GM18507 (cell line): ENCODE results near the gene TSPEAR.
"Not testable (repeated sequence)": the region's sequence is repeated elsewhere in the genome, so short reads cannot be mapped to it uniquely, and the experiment has no call there.

Source experiments
- DNase-seq: peaks from one replicate; pipeline ENCODE4 v3.0.0; 2011; ENCODE audit warnings: low read depth; ENCODE audit not compliant: insufficient read length; ENCODE audit errors: extremely low spot score
- FAIRE-seq: peaks from 2 replicates; lab custom pipeline; 2011; peaks lifted over from hg19 to GRCh38; lab: Jason Lieb, UNC

Gene TSPEAR

DNA sequence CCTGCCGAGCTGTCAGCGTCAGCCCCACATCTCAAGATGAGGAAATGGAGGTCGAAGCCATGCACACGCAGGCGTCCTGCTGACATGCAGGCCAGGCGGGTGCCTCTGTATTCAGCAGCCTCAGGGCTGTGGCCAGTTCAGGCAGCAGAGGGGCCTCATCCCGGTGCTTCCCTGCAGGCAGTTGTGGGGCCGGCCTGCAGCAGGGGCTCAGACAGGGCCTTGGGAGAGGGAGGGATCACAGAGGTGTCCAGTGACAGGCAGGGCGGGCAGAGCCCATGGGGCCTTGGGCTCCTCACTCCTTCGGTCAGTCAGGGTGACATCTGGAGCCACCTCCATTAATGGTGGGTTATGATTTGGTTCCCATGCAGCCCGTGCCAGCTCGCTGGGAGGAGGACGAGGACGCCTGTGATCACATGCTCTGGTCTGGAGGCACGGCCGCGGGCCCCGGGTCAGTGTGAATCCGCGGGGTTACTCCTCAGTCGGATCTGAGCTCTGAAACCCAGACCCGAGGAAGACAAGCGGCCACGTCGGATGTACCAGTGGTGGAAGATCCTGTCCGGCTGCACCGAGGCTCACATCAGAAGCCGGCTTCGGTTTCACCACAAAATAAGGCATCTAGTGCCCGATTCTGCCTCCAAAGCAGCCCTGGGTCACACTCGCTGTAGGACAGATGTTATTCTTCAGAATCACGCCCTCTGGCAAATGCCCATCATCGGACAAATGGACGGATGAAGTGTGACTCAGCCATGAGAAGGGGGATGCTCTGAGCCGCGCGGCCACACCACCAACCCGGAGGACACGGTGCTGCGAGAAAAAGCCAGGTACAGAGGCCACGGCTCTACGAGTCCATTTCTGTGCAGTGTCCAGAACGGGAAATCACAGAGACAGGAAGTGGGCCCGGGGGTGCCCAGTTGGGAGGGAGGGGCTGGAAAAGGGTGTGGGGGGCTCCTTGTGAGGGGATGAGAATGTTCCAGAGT, 204.8 kb downstream of the TSPEAR start:
- DNase-seq (no peak), FAIRE-seq (no peak)

DNA sequence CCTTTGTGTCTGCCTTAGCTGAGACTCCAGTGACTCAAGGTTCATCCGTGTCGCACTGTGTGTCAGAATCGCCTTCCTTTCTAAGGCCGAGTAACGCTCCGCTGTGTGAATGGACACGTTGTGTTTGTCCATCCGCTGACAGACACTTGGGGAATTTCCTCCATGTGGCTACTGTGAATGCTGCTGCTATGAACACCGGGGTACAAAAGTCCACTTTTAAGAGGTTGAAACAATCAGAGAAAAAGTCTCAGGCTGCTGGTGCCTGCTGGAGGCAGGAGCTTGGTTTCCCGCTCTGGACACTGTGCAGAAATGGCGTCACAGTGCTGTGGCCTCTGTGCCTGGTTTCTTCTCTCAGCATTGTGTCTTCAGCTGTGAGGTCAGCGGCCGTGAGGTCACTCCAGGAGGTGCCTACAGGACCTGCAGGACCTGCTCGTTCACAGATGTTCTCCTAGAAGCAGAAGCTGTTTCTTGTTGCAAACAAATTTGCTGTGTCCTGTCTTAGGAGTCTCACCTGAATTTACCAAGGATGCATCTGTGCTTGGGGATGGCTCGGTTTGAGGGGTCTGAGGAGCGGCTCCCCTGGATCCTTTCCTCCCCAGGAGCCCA, 205.6 kb downstream of the TSPEAR start:
- DNase-seq (no peak), FAIRE-seq (no peak)

DNA sequence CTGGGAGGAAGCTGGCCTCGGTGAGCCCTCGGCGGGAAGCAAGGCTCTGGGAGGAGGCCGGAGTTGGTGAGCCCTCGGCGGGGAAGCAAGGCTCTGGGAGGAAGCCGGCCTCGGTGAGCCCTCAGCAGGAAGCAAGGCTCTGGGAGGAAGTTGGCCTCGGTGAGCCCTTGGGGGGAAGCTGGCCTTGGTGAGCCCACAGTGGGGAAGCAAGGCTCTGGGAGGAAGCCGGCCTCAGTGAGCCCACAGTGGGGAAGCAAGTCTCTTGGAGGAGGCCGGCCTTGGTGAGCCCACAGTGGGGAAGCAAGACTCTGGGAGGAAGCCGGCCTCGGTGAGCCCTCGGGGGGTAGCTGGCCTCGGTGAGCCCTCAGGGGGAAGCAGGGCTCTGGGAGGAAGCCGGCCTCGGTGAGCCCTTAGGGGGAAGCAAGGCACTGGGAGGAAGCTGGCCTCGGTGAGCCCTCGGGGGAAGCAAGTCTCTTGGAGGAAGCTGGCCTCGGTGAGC, 207.4 kb downstream of the TSPEAR start:
- DNase-seq (no peak), FAIRE-seq (no peak)

DNA sequence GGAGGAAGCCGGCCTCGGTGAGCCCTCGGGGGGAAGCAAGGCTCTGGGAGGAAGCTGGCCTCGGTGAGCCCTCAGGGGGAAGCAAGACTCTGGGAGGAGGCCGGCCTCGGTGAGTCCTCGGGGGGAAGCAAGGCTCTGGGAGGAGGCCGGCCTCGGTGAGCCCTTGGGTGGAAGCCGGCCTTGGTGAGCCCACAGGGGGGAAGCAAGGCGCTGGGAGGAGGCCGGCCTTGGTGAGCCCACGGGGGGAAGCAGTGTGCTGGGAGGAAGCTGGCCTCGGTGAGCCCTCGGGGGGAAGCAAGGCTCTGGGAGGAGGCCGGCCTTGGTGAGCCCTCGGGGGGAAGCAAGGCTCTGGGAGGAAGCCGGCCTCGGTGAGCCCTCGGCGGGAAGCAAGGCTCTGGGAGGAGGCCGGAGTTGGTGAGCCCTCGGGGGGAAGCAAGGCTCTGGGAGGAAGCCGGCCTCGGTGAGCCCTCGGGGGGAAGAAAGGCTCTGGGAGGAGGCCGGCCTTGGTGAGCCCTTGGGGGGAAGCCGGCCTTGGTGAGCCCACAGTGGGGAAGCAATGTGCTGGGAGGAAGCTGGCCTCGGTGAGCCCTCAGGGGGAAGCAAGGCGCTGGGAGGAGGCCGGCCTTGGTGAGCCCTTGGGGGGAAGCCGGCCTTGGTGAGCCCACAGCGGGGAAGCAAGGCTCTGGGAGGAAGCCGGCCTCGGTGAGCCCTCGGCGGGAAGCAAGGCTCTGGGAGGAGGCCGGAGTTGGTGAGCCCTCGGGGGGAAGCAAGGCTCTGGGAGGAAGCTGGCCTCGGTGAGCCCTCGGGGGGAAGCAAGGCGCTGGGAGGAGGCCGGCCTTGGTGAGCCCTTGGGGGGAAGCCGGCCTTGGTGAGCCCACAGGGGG, 208.1 kb downstream of the TSPEAR start:
- not testable (repeated sequence) for DNase-seq, FAIRE-seq

DNA sequence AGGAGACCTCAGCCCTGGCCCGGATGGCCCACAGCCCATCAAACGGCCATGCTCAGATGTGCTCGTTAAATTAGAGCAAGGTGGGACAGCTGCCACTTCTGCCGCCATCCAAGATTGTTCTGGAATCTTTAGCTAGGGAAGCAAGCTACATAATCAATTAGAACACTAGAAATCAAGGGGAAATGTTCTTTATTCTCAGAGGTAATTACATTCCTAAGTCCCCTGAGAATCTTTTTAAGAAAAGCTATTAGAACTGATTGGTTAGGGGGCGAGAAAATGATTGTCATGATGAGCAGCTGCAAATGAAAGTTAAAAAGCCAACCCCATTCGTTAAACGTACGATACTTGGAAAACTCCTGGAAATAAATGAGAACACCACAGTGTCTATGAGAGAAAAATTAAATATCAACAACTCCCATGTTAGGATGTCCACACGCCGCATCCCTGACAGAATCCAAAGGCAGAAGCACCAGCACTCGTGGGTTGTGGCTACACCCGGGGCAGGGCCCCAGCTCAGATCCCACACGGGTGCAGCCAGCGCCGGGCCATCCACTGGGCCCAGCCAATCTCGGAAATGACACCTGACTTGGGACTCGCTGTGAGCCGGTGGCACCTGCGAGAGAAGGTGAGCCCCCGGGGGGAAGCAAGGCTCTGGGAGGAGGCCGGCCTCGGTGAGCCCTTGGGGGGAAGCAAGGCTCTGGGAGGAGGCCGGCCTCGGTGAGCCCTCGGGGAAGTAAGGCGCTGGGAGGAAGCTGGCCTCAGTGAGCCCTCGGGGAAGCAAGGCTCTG, 209.0 kb downstream of the TSPEAR start:
- no peak for FAIRE-seq

DNA sequence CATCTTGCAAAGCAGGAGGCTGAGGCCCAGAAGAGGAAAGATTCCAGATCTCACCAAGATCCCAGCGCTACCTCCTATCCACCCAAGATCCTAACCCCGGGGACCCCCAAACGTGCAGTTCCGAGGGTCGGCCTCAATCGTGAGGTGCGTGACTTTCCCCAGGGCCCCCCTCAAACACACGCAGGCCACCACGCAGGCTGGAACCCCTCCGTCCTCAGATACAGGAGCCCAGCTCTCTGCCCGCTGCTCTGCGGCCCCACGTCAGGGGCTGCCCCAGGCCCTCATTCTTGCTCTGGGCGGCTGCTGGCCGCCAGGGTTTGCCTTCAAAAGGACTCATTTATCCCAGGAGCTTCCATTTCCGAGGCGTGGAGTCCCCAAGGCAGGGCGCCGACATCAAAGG, 211.3 kb downstream of the TSPEAR start:
- FAIRE-seq: no peak

More for the DNA sequence above, 209.0 kb downstream of the TSPEAR start:
- DNase-seq: no peak

DNA sequence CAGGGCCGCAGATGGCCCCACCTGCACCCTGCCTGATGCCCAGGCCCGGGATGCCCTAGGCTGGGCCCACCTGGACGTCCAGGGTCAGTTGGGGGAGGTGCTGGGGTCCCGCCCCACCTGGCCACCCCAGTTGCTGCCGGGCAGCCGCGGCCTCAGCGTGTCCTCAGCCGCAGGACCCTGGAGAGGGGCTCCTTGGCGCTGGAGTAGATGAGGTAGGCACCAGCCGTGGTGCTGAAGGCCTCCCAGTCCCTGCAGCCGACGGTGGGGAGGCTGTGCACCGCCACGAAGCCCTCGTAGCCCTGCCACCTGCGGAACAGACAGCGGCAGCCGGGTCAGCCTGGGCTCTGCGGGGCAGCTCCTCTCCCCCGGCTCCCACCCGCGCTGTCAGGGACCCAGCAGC, 211.7 kb downstream of the TSPEAR start:
- FAIRE-seq: no peak
- no peak for DNase-seq

More for the DNA sequence above, 211.3 kb downstream of the TSPEAR start:
- DNase-seq: no peak

DNA sequence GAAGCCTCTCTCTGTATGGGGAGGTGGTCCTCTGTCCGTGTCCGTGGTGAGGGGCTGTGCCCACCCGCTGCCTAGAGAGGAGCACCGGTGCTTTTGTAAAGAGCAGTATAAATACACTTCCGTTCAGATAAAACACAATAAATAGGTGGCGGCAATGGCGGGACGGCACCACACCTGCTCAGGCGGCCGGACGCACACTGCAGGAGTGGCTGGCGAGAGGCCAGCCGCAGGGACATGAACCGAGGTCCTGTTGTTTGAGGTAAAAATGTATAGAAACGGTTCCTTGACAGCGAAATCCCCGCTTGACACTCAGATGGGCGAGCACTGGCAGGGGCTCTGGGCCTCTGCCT, 212.2 kb downstream of the TSPEAR start:
- no peak for FAIRE-seq
- DNase-seq: no peak

DNA sequence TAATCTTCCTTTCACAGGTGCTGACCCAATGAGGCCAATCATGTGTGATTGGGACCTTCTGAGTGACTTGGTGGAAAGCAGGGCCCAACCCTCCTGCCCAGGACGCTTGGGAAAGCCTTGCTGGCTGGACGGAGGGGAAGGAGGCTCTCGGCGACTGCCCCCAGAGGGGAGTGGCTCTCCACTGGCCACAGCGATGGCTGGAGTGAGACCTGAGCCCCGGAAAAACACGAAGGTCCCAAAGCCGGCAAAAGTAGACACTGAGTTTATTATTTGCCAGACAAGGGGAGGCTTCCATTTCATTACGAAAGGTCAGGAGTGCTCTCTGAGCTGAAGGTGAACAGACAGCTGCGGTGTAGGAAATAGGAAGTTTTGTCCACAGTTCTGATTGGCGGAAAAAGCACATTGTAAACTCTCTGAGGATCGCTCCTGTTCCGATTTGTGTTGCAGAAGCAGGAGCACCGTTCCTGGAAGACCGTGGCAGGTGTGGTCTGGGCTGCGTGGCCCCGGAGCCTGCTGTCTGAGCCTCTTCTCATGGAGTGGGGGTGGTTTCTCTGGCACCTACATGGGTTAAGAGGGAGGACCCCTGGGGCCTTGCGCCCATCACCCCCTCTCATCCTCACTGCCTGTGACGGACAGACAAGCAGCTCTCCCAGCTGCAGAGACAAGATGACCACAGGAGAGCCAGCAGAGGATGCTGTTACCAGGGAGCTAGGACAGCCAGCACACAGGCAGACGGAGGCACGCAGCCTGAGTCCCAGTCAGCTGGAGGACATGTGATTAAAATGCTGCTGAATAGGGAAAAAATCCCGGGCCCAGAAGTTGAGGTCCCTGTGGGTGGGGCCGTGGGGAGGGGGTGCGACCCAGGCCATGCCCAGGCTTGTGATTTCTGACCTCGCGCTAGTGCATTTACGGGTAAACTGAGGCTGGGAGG, 212.8 kb downstream of the TSPEAR start:
- DNase-seq (no peak), FAIRE-seq (no peak)

DNA sequence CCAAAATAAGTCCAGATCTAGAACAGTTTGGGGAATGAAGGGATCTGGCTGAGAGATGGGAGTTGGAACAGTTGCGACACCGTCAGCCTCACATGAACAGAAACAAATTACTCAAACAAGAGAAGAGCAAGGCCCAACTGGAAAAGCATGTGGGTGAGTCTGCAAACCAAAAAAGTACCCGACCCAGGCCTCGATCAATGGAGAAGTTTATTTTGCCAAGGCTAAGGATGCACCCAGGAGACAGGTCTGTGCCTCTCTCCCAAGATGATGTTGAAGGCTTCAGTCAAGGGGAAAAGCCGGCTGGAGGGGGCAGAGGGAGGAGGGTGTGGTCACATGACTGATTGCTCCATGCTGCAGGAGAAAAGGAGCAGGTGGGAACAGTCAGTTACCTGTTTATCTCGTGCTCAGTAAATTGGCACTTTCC, 213.7 kb downstream of the TSPEAR start:
- no peak for DNase-seq
- FAIRE-seq: no peak

DNA sequence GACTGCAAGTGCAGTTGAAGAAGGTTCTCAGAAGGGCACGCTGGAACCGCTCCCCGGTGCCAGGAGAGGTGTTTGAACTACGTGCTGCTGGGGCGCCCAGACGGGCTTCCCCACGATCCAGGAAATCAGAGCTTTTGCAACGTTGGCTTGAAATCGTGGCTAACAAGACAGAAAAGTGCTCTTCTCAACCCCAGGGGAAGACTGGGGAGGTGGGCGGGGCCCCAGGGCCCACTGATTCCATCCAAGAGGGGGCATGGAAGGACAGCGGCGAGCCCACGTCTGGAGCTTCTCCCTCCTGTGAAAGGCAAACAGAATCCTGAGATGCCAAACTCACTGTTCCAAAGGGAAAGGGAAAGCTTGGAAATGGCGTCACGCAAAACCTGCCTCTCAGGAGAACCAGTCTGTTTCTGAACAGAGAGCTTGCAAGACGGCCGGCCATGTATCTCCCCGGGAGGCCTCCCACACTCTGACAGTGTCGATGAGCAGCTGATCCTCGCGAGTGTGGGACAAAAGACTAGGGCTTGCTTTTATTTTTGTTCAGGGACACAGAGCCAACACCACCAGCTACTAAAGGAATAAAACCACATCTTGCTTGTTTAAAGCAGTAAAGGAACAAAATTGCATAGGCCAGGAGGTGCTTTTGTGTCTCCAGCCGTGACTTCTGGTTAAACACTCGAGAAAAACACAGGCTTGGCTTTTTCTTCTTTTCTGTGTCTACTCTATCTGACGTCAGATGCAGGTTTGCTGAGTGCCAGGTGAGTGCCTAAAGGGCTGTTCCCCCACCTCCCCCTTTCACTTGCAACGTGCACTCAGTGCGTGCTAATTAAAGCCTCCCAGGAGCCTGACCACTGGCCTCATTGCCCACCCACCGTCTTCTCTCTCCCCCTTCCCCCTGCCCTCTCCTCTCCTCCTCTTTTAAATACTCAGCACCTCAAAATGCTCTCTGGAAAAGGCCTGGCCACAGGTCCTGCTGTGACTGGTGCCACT, 214.5 kb downstream of the TSPEAR start:
- DNase-seq (no peak), FAIRE-seq (no peak)

DNA sequence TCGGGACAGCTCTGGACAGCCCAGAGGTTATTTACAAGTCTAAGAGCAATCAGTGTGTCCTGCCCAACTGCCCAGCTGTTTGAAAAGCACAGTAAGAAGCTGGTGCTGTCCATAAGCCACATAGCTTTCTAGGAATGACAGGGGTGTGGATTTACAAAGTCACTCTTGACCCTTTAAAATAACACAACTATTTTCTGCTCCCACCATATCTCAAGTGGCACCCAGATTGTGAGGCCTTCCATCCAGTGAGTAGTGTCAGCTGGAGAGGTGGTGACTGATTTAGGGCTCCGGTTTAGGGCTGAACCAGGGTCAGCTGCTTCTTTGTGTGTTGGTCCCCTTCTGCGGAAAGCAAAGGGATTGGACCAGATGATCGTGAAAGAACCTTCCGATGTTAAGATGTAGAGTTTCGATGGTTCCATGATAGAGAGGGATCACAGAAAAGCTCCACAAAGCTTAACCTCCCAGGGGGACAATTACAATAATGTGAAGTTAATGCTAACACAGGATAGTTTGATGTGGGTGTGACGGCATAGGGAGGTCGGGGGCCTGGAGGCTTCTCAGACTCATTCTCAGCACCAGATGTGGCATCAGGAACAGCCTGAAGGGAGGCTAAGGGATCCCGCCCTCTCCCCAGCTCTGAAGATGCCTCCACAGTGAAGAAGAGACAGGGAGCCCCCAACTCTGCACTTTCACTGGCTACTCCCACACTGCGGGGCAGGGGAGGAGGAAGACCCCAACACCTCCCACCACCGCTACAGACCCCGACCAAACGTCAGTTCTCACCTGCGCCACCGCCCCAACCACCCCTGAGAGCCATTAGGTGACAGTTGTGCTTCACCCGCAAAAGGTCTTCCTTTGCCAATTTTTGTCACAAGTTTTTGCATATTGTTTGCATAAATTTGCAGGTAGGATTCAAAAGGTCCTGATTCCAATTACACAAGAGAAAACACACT, 215.5 kb downstream of the TSPEAR start:
- FAIRE-seq: no peak
- DNase-seq: no peak

DNA sequence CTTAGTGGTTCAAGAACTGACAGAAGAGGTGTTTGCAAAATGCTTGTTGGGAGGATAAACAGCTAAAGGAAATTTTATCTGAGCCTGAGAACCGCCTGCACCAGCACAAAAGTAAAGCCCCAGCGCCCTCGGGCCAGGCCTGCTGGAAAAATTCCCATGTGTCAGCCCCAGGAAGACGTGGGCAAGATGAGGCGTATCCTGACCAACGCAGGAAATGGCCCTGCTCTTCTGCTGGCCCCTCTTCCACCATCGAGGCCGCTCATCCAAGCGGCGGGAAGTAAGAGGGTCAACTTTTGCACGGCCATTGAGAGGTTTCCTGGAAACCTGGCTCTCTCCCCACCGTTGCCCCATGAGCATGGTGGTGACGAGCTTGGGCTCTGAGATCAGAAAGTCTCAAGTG, 216.4 kb downstream of the TSPEAR start:
- FAIRE-seq: no peak
- DNase-seq: no peak

DNA sequence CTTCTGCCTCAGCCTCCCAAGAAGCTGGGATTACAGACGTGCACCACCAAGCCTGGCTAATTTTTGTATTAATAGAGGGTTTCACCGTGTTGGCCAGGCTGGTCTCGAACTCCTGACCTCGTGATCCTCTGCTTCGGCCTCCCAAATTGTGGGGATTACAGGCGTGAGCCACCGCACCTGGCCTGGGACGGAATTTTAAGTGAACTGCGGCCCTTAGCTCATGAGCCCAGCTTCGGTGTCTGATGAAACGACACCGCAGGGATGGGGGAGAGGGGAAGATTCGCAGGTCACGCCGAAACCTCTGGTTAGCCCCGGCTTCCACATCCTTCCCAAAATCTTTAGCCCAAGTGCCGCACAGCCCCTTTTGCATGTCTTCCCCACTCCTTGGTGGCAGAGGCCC, 217.0 kb downstream of the TSPEAR start:
- no peak for FAIRE-seq
- no peak for DNase-seq

DNA sequence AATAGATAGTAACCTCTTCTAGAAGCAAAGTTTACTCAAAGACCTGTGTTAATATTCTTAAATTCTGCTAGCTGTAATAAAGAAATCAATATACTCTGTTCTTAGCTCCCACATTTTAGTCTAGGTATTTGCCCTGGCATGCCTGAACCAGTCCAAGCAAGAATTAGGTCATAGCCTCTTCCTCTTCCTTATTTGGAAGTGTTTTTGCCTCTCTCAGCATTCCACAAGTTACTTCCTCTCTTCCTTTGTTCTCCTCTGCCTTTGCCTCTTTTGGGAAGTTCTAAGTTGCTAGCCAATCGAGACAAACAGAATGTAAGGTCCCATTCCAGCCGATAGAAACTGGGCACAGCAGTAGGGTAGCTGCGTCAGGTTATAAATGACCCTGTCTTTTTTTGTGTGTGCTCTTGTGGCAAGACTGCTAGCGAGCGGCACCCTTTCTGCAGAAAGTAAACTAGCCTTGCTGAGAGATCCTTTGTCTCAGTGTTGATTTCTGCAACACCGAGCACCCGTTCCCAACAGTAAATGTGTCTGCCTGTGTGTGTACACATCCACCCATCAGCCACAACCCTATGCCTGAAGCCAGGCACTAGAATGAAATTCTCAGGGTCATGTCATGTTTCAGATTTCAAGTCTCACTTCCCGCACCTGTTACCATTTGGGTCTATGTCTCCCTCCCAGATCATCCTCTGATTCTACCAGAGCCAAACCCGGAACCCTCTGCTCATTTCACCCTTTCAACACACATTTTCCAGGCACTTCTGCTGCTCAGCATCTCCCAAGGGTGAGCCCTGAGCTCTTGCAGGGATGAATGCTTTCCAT, 218.6 kb downstream of the TSPEAR start:
- no peak for DNase-seq
- FAIRE-seq: no peak
